IMR-90 (cell line): ENCODE results near the gene ZNF385D. TPM values are rescaled to one million over a fixed set of nuclear protein-coding genes. Genes with fewer than 3 reads are reported as not detected.

ENCODE experiments used
- ATAC-seq: fragments of 200-7000 bp; cut with Tn5 transposase; 2 replicates; pipeline ENCODE4 v1.9.1; 2020; ENCODE audit warnings: low read depth, mild to moderate bottlenecking, moderate library complexity
- BruUV-seq: library from RNA; stranded (reverse); fragments of 400-500 nt; replicated peaks from 2 replicates; lab custom pipeline; 2021; lab: Mats Ljungman, UMichigan
- CTCF ChIA-PET: fragments of 300-600 bp; formaldehyde crosslinking; extraction: SDS; loops from one replicate; lab custom pipeline; 2021; ENCODE audit warnings: antibody characterized with exemption; lab: Yijun Ruan, JAX
- POLR2A ChIA-PET: fragments of 300-600 bp; sonication (Branson Sonifier 250); formaldehyde crosslinking; loops from one replicate; lab custom pipeline; 2022; ENCODE audit warnings: antibody characterized with exemption; ENCODE audit not compliant: unreplicated experiment; lab: Charles Lee
- DNase-seq: peaks from one replicate; pipeline ENCODE4 v3.0.0; 2013
- H2AFZ ChIP-seq: replicated peaks from 2 replicates; pipeline ENCODE3; 2013; ENCODE audit warnings: low read length, mild to moderate bottlenecking; ENCODE audit not compliant: poor library complexity
- H2AK5ac ChIP-seq: 2 replicates; pipeline ENCODE4 v1.6.1; 2013; ENCODE audit warnings: low read depth, low read length, inconsistent platforms
- H2AK9ac ChIP-seq: replicated peaks from 2 replicates; pipeline ENCODE3; 2013; ENCODE audit warnings: mild to moderate bottlenecking, low read depth, low read length, moderate library complexity; ENCODE audit not compliant: poor library complexity
- H2BK120ac ChIP-seq: 2 replicates; pipeline ENCODE4 v1.6.1; 2013; ENCODE audit warnings: low read depth, low read length, inconsistent platforms
- H2BK15ac ChIP-seq: 3 replicates; pipeline ENCODE4 v1.6.1; 2013; ENCODE audit warnings: low read depth, low read length, inconsistent platforms
- H2BK20ac ChIP-seq: 2 replicates; pipeline ENCODE4 v1.6.1; 2013; ENCODE audit warnings: low read depth, mild to moderate bottlenecking, inconsistent platforms, low read length, moderate library complexity
- H2BK5ac ChIP-seq: 2 replicates; pipeline ENCODE4 v1.6.1; 2013; ENCODE audit warnings: mild to moderate bottlenecking, low read depth, low read length, inconsistent platforms; ENCODE audit not compliant: poor library complexity, severe bottlenecking
- H3K14ac ChIP-seq: replicated peaks from 2 replicates; pipeline ENCODE4 v1.6.1; 2013; ENCODE audit warnings: low read depth, low read length, inconsistent platforms
- H3K18ac ChIP-seq: 2 replicates; pipeline ENCODE4 v1.6.1; 2013; ENCODE audit warnings: low read depth, low read length, control low read depth
- H3K23ac ChIP-seq: 2 replicates; pipeline ENCODE4 v1.6.1; 2013; ENCODE audit warnings: low read depth, low read length, inconsistent platforms
- H3K27ac ChIP-seq: 2 replicates; pipeline ENCODE4 v1.5.1; 2013; ENCODE audit warnings: mild to moderate bottlenecking, control low read depth, low read length; ENCODE audit not compliant: insufficient read depth
- H3K27me3 ChIP-seq: 2 replicates; pipeline ENCODE4 v1.6.1; 2013; ENCODE audit warnings: low read length; ENCODE audit not compliant: control insufficient read depth, insufficient read depth
- H3K36me3 ChIP-seq: 2 replicates; pipeline ENCODE4 v1.6.1; 2013; ENCODE audit warnings: low read length, mixed read lengths; ENCODE audit not compliant: control insufficient read depth, insufficient read depth
- H3K4ac ChIP-seq: 2 replicates; pipeline ENCODE4 v1.6.1; 2013; ENCODE audit warnings: low read depth, low read length, inconsistent platforms
- H3K4me1 ChIP-seq: 2 replicates; pipeline ENCODE4 v1.6.1; 2013; ENCODE audit warnings: low read length, mixed read lengths; ENCODE audit not compliant: control insufficient read depth, insufficient read depth
- H3K4me2 ChIP-seq: 2 replicates; pipeline ENCODE4 v1.6.1; 2013; ENCODE audit warnings: low read depth, mild to moderate bottlenecking, control low read depth, low read length, moderate library complexity
- H3K4me3 ChIP-seq: 2 replicates; pipeline ENCODE4 v1.5.1; 2013; ENCODE audit warnings: low read depth, mild to moderate bottlenecking, control low read depth, low read length, moderate library complexity; ENCODE audit not compliant: insufficient read depth
- H3K56ac ChIP-seq: 2 replicates; pipeline ENCODE4 v1.6.1; 2013; ENCODE audit warnings: low read length, inconsistent platforms; ENCODE audit not compliant: insufficient read depth; ENCODE audit errors: extremely low read depth
- H3K79me1 ChIP-seq, 2 experiments: 2 replicates each; pipeline ENCODE4 v1.6.1; 2013; ENCODE audit warnings: low read length in 2 of 2, inconsistent platforms in 1 of 2, low read depth in 1 of 2
- H3K9ac ChIP-seq: 2 replicates; pipeline ENCODE4 v1.6.1; 2013; ENCODE audit warnings: low read depth, low read length, control low read depth
- H3K9me1 ChIP-seq: 2 replicates; pipeline ENCODE4 v1.6.1; 2013; ENCODE audit warnings: low read length, inconsistent platforms; ENCODE audit not compliant: insufficient read depth
- H3K9me3 ChIP-seq: 2 replicates; pipeline ENCODE4 v1.6.1; 2013; ENCODE audit warnings: low read length; ENCODE audit not compliant: control insufficient read depth, insufficient read depth
- H4K20me1 ChIP-seq: 2 replicates; pipeline ENCODE4 v1.6.1; 2013; ENCODE audit warnings: low read length, inconsistent platforms; ENCODE audit not compliant: insufficient read depth
- H4K5ac ChIP-seq: 2 replicates; pipeline ENCODE4 v1.6.1; 2013; ENCODE audit warnings: mild to moderate bottlenecking, low read depth, low read length, control low read depth
- H4K8ac ChIP-seq, 2 experiments: 2 replicates each; pipeline ENCODE4 v1.6.1; 2013; ENCODE audit warnings: low read depth in 2 of 2, low read length in 2 of 2, control low read depth in 1 of 2, inconsistent platforms in 1 of 2
- H4K91ac ChIP-seq: 2 replicates; pipeline ENCODE4 v1.6.1; 2013; ENCODE audit warnings: low read depth, low read length, inconsistent platforms; ENCODE audit not compliant: insufficient read depth
- BHLHE40 ChIP-seq: fragments of 150-350 bp; IDR thresholded peaks from 2 replicates; pipeline ENCODE4 v1.6.1; 2016; ENCODE audit warnings: mild to moderate bottlenecking, low read depth, low read length
- CHD1 ChIP-seq: IDR thresholded peaks from 2 replicates; pipeline ENCODE4 v1.6.1; 2012; ENCODE audit warnings: low read depth, low read length, improper control_type of control experiment
- MAFK ChIP-seq: IDR thresholded peaks from 2 replicates; pipeline ENCODE4 v1.6.1; 2012; ENCODE audit warnings: low read depth, low read length, improper control_type of control experiment
- MAZ ChIP-seq: IDR thresholded peaks from 2 replicates; pipeline ENCODE4 v1.6.1; 2012; ENCODE audit warnings: low read depth, mild to moderate bottlenecking, low read length, improper control_type of control experiment, moderate library complexity, borderline replicate concordance
- MXI1 ChIP-seq: IDR thresholded peaks from 2 replicates; pipeline ENCODE4 v1.6.1; 2012; ENCODE audit warnings: low read depth, mild to moderate bottlenecking, low read length, moderate library complexity, borderline replicate concordance
- NFE2L2 ChIP-seq: fragments of 150-350 bp; IDR thresholded peaks from 2 replicates; pipeline ENCODE4 v1.6.1; 2016; ENCODE audit warnings: low read depth, mild to moderate bottlenecking, low read length
- POLR2A ChIP-seq: IDR thresholded peaks from 2 replicates; pipeline ENCODE4 v1.6.1; 2012; ENCODE audit warnings: mild to moderate bottlenecking, low read depth, low read length
- RCOR1 ChIP-seq: IDR thresholded peaks from 2 replicates; pipeline ENCODE4 v1.6.1; 2012; ENCODE audit warnings: mild to moderate bottlenecking, low read length, improper control_type of control experiment; ENCODE audit not compliant: insufficient replicate concordance
- SMC3 ChIP-seq: fragments of 150-350 bp; IDR thresholded peaks from 2 replicates; pipeline ENCODE4 v1.6.1; 2016; ENCODE audit warnings: low read depth, mild to moderate bottlenecking, antibody characterized with exemption, low read length, moderate library complexity
- USF2 ChIP-seq: fragments of 150-350 bp; IDR thresholded peaks from 2 replicates; pipeline ENCODE4 v1.6.1; 2017; ENCODE audit warnings: mild to moderate bottlenecking, antibody characterized with exemption, low read length, low read depth
- WGBS, 2 experiments: methylation state at CpG; one replicate each; pipeline versions ENCODE4 v1.1.5 to v1.1.7; 2013; ENCODE audit warnings: missing lambda C conversion rate in 2 of 2; ENCODE audit not compliant: insufficient read length in 1 of 2; ENCODE audit errors: extremely low coverage in 2 of 2; 5-methylcytosine and 5-hydroxymethylcytosine counted together
- dilution Hi-C: fragments of 300-500 bp; cut with HindIII; formaldehyde crosslinking; loops from one replicate; pipeline ENCODE4 v1.14.3; 2018; ENCODE audit warnings: low sequenced_read_pairs; ENCODE audit not compliant: unreplicated experiment
- in situ Hi-C: fragments of 300-500 bp; cut with MboI; formaldehyde crosslinking; loops from 3 replicates; pipeline ENCODE4 v1.14.3; 2019; ENCODE audit warnings: low sequenced_read_pairs, inconsistent platforms, mixed read lengths
- intact Hi-C: fragments of 100-400 bp; cut with micrococcal nuclease; formaldehyde crosslinking; loops from 2 replicates; pipeline ENCODE4 v1.10.0; 2022
- polyA plus RNA-seq, 3 experiments: library from polyadenylated mRNA; depleted of rRNA; stranded (reverse); fragments of >200 nt; gene quantifications; 2 replicates each; pipeline ENCODE4 v1.2.3, GENCODE V29; 2012; ENCODE audit warnings: low replicate concordance in 1 of 3
- total RNA-seq: library from RNA; depleted of rRNA; stranded (reverse); fragments of >200 nt; gene quantifications from 2 replicates; pipeline ENCODE4 v1.2.3, GENCODE V29; 2012
- TF ChIP-seq, protein P1 (sequence below): fragments of 150-350 bp; IDR thresholded peaks from 2 replicates; pipeline ENCODE4 v1.6.1; 2016; ENCODE audit warnings: low read depth, mild to moderate bottlenecking, low read length, moderate library complexity, borderline replicate concordance

ZNF385D gene
- total and polyA plus RNA-seq, 2 of the 4 experiments (the other 2 are of a cell fraction): 0.18 to 2.4 TPM

- H3K9me3 ChIP-seq: no peaks in the 10 kb centered on the region
- no peak overlapping the region for H2AK5ac ChIP-seq
- no peak overlapping the region for H4K91ac ChIP-seq
- no peak overlapping the region for H3K14ac ChIP-seq
- dilution Hi-C loops: no loop called here
- no peak overlapping the region for H4K8ac ChIP-seq
- H3K23ac ChIP-seq: no peak overlapping the region
- H3K9ac ChIP-seq: no peak overlapping the region
- H4K5ac ChIP-seq: no peak overlapping the region
- DNase-seq (no peak), ATAC-seq (no peak)
- H2BK5ac ChIP-seq: no peak overlapping the region
- no peak overlapping the region for H2BK20ac ChIP-seq
- H3K4me1 ChIP-seq: no peaks in the 10 kb centered on the region
- H3K79me1 ChIP-seq: no peaks in the 10 kb centered on the region
- no peak overlapping the region for H2AFZ ChIP-seq
- no peak overlapping the region for H3K56ac ChIP-seq
- H3K27ac ChIP-seq: no peak overlapping the region
- BruUV-seq: no TSS peak
- H4K20me1 ChIP-seq: no peaks in the 10 kb centered on the region
- no CpG with 5 or more reads among the region's 1 CpG for WGBS, 2 experiments
- no peak overlapping the region for H3K4ac ChIP-seq
- H2AK9ac ChIP-seq: no peak overlapping the region
- H3K9me1 ChIP-seq: no peaks in the 10 kb centered on the region
- CTCF ChIA-PET: no interaction called here
- no peak overlapping the region for H3K4me3 ChIP-seq
- intact Hi-C loops: no loop called here
- H3K4me2 ChIP-seq: no peak overlapping the region
- no peak overlapping the region for H2BK120ac ChIP-seq
- no peak for TF ChIP-seq CHD1
- no peak for TF ChIP-seq POLR2A
- TF ChIP-seq RCOR1: no peak
- TF ChIP-seq BHLHE40: no peak
- TF ChIP-seq MAFK: no peak
- no peak for TF ChIP-seq SMC3
- no peak for TF ChIP-seq NFE2L2
- TF ChIP-seq USF2: no peak
- no peak for TF ChIP-seq MXI1
- TF ChIP-seq, protein P1, sequence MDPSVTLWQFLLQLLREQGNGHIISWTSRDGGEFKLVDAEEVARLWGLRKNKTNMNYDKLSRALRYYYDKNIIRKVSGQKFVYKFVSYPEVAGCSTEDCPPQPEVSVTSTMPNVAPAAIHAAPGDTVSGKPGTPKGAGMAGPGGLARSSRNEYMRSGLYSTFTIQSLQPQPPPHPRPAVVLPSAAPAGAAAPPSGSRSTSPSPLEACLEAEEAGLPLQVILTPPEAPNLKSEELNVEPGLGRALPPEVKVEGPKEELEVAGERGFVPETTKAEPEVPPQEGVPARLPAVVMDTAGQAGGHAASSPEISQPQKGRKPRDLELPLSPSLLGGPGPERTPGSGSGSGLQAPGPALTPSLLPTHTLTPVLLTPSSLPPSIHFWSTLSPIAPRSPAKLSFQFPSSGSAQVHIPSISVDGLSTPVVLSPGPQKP: no peak
- no peak for TF ChIP-seq MAZ
- no peak overlapping the region for H3K18ac ChIP-seq
- H3K36me3 ChIP-seq: no peaks in the 10 kb centered on the region
- no peak overlapping the region for H2BK15ac ChIP-seq
- no peaks in the 10 kb centered on the region for H3K27me3 ChIP-seq
- in situ Hi-C loops: no loop called here
- POLR2A ChIA-PET: no interaction called here
These were observed 38.7 kb upstream of the ZNF385D start for GRCh38 chr3:21789730-21790129.
